Type B pancreatic cell (in vitro differentiated cells): ENCODE results near the gene FBXL19. TPM values are rescaled to one million over a fixed set of nuclear protein-coding genes. Genes with fewer than 3 reads are reported as not detected.
A peak's percentile ranks its signal among the peaks of the same experiment; 100 is the strongest.

Experiments used
- DNase-seq: peaks from one replicate; pipeline ENCODE4 v3.0.0; 2021; ENCODE audit warnings: mixed read lengths; ENCODE audit not compliant: unreplicated experiment; ENCODE audit errors: extremely low spot score
- H3K27ac Mint-ChIP-seq: 2 replicates; pipeline ENCODE4 v1.8.0; 2021; ENCODE audit warnings: mild to moderate bottlenecking, mixed read lengths
- H3K27me3 Mint-ChIP-seq: 2 replicates; pipeline ENCODE4 v1.8.0; 2021; ENCODE audit warnings: mixed read lengths
- H3K36me3 Mint-ChIP-seq: 2 replicates; pipeline ENCODE4 v1.8.0; 2021; ENCODE audit warnings: mixed read lengths
- H3K4me1 Mint-ChIP-seq: one replicate; pipeline ENCODE4 v1.8.0; 2021; ENCODE audit warnings: mixed read lengths; ENCODE audit not compliant: unreplicated experiment
- H3K4me3 Mint-ChIP-seq: 2 replicates; pipeline ENCODE4 v1.8.0; 2021; ENCODE audit warnings: mild to moderate bottlenecking, mixed read lengths
- H3K9me3 Mint-ChIP-seq: 2 replicates; pipeline ENCODE4 v1.8.0; 2021; ENCODE audit warnings: mixed read lengths
- CTCF ChIP-seq: fragments of 200-600 bp; sonication (generic); conservative IDR thresholded peaks from 2 replicates; pipeline ENCODE4 v1.5.0; 2021; ENCODE audit warnings: antibody characterized with exemption, mild to moderate bottlenecking
- microRNA-seq: library from miRNA; unstranded; fragments of <30 nt; microRNA quantifications from one replicate; pipeline ENCODE4, GENCODE V29; 2020
- total RNA-seq: library from RNA; stranded (reverse); gene quantifications from 2 replicates; pipeline ENCODE4 v1.2.1, GENCODE V29; 2021; ENCODE audit warnings: low replicate concordance

FBXL19 gene
- total RNA-seq, 1 donor from 2014 or later = 46.4 TPM

- Mint-ChIP-seq H3K27ac (peak overlapping the region; percentile 21), H3K4me1 (peaks cover 12% of the 10 kb centered on the region), H3K36me3 (peaks cover 4% of the 10 kb centered on the region), H3K27me3 (peaks cover 15% of the 10 kb centered on the region), H3K9me3 (no peaks in the 10 kb centered on the region), H3K4me3 (peak overlapping the region; percentile 77)
- no peak for TF ChIP-seq CTCF
- no peak for DNase-seq
These were observed 74.6 kb downstream of the FBXL19 start for GRCh38 chr16:30997725-30998711.

Small RNA genes within 50 kb of the gene (microRNA-seq; reads per million reads assigned to microRNA genes)
- gene MIR4519 (not detected), gene MIR762 (not detected)

Other genes with a start within 250 kb of the FBXL19 start
- gene SRCAP, start 224.4 kb upstream of the FBXL19 start, total RNA-seq = 62.8 and 73.5 TPM in 2 replicates
- gene PHKG2, start 175.1 kb upstream of the FBXL19 start, total RNA-seq = 41.5 and 42.4 TPM in 2 replicates
- 14.2 and 15.0 TPM in 2 replicates for gene CFAP119, start 161.5 kb upstream of the FBXL19 start, total RNA-seq
- gene RNF40, start 161.2 kb upstream of the FBXL19 start, total RNA-seq = 107 and 131 TPM in 2 replicates
- 26.9 and 35.5 TPM in 2 replicates for gene ZNF629, start 136.4 kb upstream of the FBXL19 start, total RNA-seq
- gene BCL7C, start 29.5 kb upstream of the FBXL19 start, total RNA-seq = 26.3 and 35.0 TPM in 2 replicates
- gene CTF1, start 27.0 kb upstream of the FBXL19 start, total RNA-seq = 2.5 and 3.1 TPM in 2 replicates
- gene ORAI3, start 25.5 kb downstream of the FBXL19 start, total RNA-seq = 18.7 and 19.4 TPM in 2 replicates
- gene SETD1A, start 34.2 kb downstream of the FBXL19 start, total RNA-seq = 19.3 and 25.0 TPM in 2 replicates
- gene HSD3B7, start 61.6 kb downstream of the FBXL19 start, total RNA-seq = 5.8 and 6.9 TPM in 2 replicates
- 1.0 and 9.9 TPM in 2 replicates for gene STX1B, start 87.1 kb downstream of the FBXL19 start, total RNA-seq
- gene STX4, start 110.0 kb downstream of the FBXL19 start, total RNA-seq = 35.3 and 38.5 TPM in 2 replicates
- gene ZNF668, start 150.7 kb downstream of the FBXL19 start, total RNA-seq = 10.5 and 13.4 TPM in 2 replicates
- gene ZNF646, start 150.8 kb downstream of the FBXL19 start, total RNA-seq = 21.0 and 27.2 TPM in 2 replicates
- gene PRSS53, start 165.4 kb downstream of the FBXL19 start, total RNA-seq = 3.5 and 5.1 TPM in 2 replicates
- gene VKORC1, start 171.2 kb downstream of the FBXL19 start, total RNA-seq = 70.1 and 78.9 TPM in 2 replicates
- gene BCKDK, start 184.8 kb downstream of the FBXL19 start, total RNA-seq = 38.5 and 44.5 TPM in 2 replicates
- 54.4 and 70.3 TPM in 2 replicates for gene KAT8, start 194.1 kb downstream of the FBXL19 start, total RNA-seq
- gene PRSS8, start 212.2 kb downstream of the FBXL19 start, total RNA-seq = 84.7 and 205 TPM in 2 replicates
- gene PRSS36, start 226.5 kb downstream of the FBXL19 start, total RNA-seq = 1.8 and 2.0 TPM in 2 replicates